SW480 (cell line): ENCODE measurements around the gene SH3TC2.

Experiments used
- DNase-seq: peaks from one replicate; pipeline ENCODE4 v3.0.0-alpha.2; 2016; ENCODE audit warnings: low spot score

Gene SH3TC2

DNA sequence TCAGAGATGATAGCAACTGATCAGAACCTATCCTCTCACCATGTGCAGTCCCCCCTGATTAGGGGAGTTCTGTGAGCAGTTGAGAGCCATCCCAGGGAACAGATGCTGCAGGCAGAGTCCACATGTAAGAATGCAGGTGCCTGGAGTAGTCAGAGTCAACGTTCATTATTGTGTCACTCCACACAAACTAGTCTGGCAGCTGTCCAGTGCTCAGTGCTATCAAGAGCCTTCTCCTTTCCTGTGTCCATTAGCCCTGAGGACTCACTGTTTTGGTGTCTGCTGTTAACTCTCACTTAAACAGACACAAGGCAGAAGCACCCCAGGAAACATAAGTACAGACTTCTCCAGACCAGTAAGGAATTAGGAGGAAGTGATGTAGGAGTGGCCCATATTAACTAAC lies 2.5 kb downstream of the SH3TC2 start:
- DNase-seq = peak; percentile 37

GRCh38 chr5:149056616-149057165 lies 6.2 kb downstream of the SH3TC2 start:
- no peak for DNase-seq

GRCh38 chr5:149054416-149054815 lies 8.4 kb downstream of the SH3TC2 start:
- no peak for DNase-seq

DNA sequence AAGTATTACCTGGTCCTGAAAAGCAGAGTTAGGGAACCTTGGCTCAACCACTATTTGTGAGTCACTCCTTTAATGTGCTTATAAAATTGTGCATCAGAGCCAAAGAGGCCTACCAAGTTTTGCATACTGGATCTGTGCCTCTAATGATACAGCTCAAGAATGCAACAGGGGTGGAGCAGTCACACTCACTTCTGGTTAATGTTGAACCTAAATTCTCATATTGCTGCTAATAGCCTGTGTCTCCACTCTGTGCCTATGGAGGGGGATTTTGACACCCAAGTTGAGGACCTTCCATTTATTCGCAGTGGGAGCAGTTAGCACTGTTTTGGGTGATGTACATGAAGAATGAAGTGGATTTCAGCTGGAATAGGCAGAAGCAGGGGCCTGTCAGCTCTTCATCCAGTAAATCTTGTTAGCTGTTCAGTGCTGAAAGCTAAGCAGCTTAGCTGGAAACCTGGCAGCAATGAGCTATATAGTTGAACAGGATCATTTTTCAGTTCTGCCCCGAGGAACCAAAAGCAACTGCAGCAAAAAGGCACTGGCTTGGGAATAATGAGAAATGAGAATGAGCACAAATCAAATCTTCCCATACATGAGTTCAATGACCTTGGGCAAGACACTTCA lies 9.7 kb downstream of the SH3TC2 start:
- no peak for DNase-seq

- DNase-seq = no peak
These were observed 13.5 kb downstream of the SH3TC2 start for GRCh38 chr5:149049371-149049781.

DNA sequence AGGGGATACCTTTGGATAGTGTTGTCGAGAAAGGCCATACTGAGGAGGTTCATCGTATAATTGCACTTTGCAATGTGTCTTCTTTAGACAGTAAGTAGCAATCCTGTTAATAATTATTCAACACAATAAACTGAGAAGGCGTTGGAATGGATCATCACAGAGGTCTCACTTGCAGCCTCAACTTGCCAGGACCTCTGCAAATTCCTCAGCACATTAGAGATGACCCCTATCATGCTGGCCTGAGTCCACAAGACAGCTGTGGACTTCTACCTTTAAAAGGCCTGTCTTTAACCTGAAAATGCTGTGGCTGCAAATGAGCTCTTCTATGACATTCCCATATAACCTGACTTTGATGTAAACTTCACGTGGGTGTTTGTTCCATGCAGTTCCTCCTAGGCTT lies 14.1 kb downstream of the SH3TC2 start:
- DNase-seq = no peak

DNA sequence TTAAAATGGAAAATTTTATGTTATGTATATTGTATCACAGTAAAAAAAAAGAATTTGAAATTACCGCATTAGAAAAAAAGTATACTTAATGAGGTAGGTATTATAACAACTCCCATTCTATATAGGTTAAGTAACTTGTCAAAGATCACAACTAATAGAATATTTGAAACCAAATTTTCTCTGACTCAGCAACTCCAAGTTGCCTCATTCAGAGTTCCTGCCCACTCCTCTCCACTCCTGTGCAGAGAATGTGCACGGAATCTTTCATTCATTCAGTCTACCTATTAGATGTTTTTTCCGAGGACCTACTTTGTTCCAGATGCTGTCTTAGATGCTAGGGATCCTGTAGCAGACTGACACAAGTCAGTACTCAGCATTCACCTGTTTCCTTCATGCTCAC lies 15.4 kb downstream of the SH3TC2 start:
- DNase-seq = no peak

DNA sequence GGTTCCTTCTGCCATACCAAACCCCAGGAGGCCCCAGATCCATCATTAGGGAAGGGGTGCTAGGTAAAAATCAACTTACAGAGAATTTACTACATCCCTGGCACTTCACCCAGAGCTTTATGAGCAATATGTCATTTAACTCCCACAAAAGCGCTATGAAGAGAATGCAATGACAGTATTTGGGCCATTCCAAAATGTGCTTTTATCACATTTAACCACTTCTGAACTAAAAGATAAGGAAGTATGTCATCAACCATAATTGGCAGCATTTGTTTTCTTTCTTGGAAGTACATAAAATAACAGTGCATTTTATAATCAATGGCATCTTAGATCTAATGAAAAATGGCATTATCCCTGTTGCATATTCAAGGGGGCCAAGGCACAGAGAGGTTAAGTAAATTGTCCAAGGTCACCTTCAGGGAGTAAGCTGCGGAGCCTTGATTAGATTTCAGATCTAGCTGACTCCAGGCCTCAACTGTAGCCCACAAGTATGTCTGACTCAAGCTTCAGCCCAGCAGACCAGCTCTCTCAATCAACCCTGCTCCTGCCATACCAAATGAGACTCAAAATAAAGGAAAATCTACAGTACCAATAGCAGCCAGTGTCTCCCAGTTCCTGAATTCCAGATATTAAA lies 16.5 kb downstream of the SH3TC2 start:
- no peak for DNase-seq

DNA sequence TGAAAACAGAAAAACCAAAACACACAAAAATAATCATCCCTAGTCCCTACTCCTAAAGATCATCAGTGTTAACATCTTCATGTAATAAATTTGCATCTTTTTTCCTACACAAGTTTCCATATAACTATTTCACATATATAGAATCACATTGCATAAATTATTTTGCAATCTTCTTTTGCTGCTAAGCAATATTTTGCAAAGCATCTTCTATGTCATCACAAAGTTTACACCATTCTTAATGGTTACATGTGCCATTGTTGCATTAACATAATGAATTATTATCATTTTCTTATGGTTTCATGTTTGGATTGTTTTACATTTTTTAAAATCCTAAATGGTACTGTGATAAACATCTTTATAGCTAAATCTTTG lies 17.8 kb downstream of the SH3TC2 start:
- no peak for DNase-seq

DNA sequence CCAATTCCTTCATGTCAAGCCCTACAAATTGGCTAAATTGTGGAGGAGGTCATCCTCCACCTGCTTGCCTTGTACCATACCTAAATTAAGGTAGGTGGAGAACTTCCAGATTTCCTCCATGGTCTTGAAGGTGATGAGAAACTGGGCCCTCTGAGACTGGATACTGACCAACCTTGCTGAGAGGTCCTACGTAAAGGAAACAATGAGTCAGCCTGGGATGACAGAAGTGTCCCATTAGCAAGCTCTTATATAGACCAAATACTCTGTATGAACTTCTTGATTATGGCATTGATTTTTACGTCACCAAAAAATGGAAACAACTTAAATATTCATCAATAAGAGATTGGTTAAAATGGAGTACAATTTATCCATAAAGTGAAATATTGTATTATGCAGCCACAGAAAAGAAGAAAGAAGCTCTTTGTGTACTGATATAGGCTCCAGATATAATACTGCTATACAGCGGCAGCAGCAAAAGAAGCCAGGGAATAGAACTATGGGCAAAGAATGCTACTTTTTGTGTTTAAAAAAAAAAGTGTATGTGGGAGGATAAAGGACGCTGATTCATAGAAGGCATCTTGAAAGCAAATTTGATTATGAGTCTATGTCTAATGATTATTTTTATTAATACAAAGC lies 18.3 kb downstream of the SH3TC2 start:
- no peak for DNase-seq

- no peak for DNase-seq
These were observed 19.2 kb downstream of the SH3TC2 start for GRCh38 chr5:149043641-149044040.

- no peak for DNase-seq
These were observed 20.0 kb downstream of the SH3TC2 start for GRCh38 chr5:149042865-149043264.

- DNase-seq = no peak
These were observed 21.6 kb downstream of the SH3TC2 start for GRCh38 chr5:149041242-149041641.

DNA sequence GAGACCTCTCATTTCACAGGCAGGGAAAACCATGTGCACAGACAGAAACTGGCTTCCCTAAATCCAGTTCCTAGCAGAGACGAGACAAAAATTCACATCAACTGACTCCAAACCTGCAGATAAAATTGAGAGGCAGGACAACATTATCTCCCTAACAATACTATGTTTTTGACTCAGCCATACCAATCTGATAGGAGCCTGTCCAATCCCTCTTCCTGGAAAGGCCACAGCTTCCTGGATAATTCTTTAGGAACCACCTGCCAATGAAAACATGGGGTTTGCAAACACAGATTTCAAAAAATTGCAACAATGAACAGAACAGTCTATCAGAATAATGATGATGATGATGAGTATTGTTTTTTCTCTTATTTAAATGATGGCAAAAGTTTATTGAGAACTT lies 22.4 kb downstream of the SH3TC2 start:
- no peak for DNase-seq

DNA sequence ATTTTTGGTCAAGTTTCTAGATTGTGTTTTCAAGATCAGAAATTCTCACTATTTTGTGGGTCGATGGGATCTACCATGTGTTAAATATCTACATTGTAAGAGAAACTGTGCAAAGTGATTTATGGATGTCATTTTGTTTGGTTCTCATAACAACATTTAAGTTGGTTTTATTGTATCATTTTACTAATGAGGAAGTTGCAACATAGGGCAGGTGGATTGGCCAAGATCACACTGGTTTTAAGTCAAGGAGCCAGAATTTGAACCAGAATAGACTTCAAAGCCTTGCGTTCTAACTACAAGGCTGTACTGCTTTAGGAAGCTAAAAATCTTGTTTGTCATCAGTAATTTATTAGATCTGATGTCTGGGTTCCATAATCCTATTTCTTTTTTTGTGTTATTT lies 23.4 kb downstream of the SH3TC2 start:
- no peak for DNase-seq

- DNase-seq = no peak
These were observed 24.4 kb downstream of the SH3TC2 start for GRCh38 chr5:149038336-149039080.

GRCh38 chr5:149037817-149038216 lies 25.0 kb downstream of the SH3TC2 start:
- peak; percentile 75 for DNase-seq

GRCh38 chr5:149036970-149037369 lies 25.9 kb downstream of the SH3TC2 start:
- DNase-seq = peak; percentile 8

DNA sequence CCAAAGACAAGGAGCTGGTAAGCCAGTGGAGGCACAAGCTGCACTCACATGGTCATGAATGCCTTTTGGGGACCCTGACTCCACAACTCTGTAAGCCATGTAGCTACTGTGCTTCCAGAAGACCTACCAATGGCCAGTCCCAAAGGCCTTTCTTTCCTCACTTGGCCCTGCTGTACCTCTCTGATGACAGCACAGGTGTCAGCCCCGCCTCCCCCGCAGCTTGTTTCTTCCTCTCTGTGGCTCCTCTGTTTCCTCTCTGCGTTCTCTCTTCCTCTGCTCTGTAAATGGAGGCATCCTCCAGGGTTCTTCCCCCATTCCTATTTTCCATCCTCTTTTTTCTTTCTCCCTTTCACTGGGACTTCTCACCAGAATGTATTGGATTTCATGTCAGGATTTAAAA lies 26.7 kb downstream of the SH3TC2 start:
- no peak for DNase-seq

DNA sequence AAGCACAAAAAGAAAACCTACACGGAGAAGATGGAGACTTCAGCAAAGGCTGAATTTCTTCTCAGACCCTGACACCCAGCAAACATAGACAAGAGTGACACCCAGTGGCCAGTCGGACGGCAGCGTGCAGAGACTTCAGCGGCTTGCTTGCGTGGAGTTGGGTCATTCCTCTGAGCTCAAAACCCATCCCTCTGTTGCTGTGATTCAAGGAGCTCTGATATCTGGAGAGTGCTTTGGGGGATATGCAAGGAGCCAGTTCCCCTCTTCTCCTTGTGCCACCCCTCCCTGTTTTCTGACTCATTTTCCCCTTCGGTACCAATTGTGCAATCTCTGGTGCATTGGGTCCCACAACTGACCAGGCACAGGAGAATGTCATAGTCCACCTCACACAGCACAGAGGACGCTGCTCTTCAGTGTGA lies 27.5 kb downstream of the SH3TC2 start:
- DNase-seq = peak; percentile 74

GRCh38 chr5:149030838-149031397 lies 31.9 kb downstream of the SH3TC2 start:
- no peak for DNase-seq

- peak; percentile 19 for DNase-seq
These were observed 32.5 kb downstream of the SH3TC2 start for GRCh38 chr5:149030392-149030791.
